KG1 (cell line): Measurements from ENCODE around the gene WBP1L.
"Not testable (repeated sequence)": the region's sequence is repeated elsewhere in the genome, so short reads cannot be mapped to it uniquely, and the experiment has no call there.

Source experiments
- DNase-seq: peaks from one replicate; lab custom pipeline; 2025; lab: John Stamatoyannopoulos, UW

The WBP1L gene

GRCh38 chr10:102743588-102744373, at the start of gene WBP1L:
Gene WBP1L, plus strand, starts transcription at chr10:102743948. Its CDS starts 106 bp downstream, at chr10:102744054.
- DNase-seq = peak; percentile 92

GRCh38 chr10:102695401-102695800, 48.3 kb upstream of the WBP1L start:
- DNase-seq = not testable (repeated sequence)

GRCh38 chr10:102696736-102697135, 47.0 kb upstream of the WBP1L start:
- no peak for DNase-seq

- DNase-seq = no peak
These were observed 44.9 kb upstream of the WBP1L start for GRCh38 chr10:102698894-102699293.

GRCh38 chr10:102701272-102701671, 42.5 kb upstream of the WBP1L start:
- DNase-seq = no peak

- DNase-seq = no peak
These were observed 42.0 kb upstream of the WBP1L start for GRCh38 chr10:102701796-102702195.

GRCh38 chr10:102702742-102703141, 41.0 kb upstream of the WBP1L start:
- DNase-seq = no peak

GRCh38 chr10:102704915-102705314, 38.8 kb upstream of the WBP1L start:
- DNase-seq = no peak

GRCh38 chr10:102705531-102705930, 38.2 kb upstream of the WBP1L start:
- DNase-seq = no peak

- DNase-seq = no peak
These were observed 33.1 kb upstream of the WBP1L start for GRCh38 chr10:102710609-102711008.

GRCh38 chr10:102712089-102712488, 31.7 kb upstream of the WBP1L start:
- DNase-seq = no peak

GRCh38 chr10:102712843-102713538, 30.8 kb upstream of the WBP1L start:
- DNase-seq = no peak

- DNase-seq = no peak
These were observed 30.3 kb upstream of the WBP1L start for GRCh38 chr10:102713539-102713813.

GRCh38 chr10:102713814-102714620, 29.7 kb upstream of the WBP1L start, which contains the start of gene ARL3:
Gene ARL3, minus strand, starts transcription at chr10:102714397. Its CDS starts 122 bp downstream, at chr10:102714275.
- peak; percentile 97 for DNase-seq

GRCh38 chr10:102714621-102715455, 28.9 kb upstream of the WBP1L start, which contains the start of gene SFXN2:
Gene SFXN2, plus strand, starts transcription at chr10:102714636. Its CDS starts 12,001 bp downstream, at chr10:102726637.
- DNase-seq = no peak

GRCh38 chr10:102715880-102716279, 27.9 kb upstream of the WBP1L start:
- DNase-seq = no peak

GRCh38 chr10:102716900-102717565, 26.7 kb upstream of the WBP1L start:
- DNase-seq = not testable (repeated sequence)

GRCh38 chr10:102718220-102718619, 25.5 kb upstream of the WBP1L start:
- no peak for DNase-seq

GRCh38 chr10:102720337-102720736, 23.4 kb upstream of the WBP1L start:
- no peak for DNase-seq

GRCh38 chr10:102720775-102721301, 22.9 kb upstream of the WBP1L start:
- DNase-seq = no peak

- DNase-seq = no peak
These were observed 21.8 kb upstream of the WBP1L start for GRCh38 chr10:102721954-102722353.
